Body of pancreas (tissue), 4 donors: ENCODE measurements around the gene LRRC7. TPM values are rescaled to one million over a fixed set of nuclear protein-coding genes. Genes with fewer than 3 reads are reported as not detected.

Experiments used
- ATAC-seq: fragments of 150-250 bp; one replicate; pipeline ENCODE4 v1.9.1; 2016
- DNase-seq, 4 donors: peaks; one replicate each; pipeline ENCODE4 v3.0.0-alpha.2; 2019
- H3K27ac ChIP-seq, 4 donors: fragments of 200-600 bp; sonication (generic); 1 replicate in 3 of 4; 2 replicates in 1 of 4; pipeline versions ENCODE4 v1.5.1 to v1.6.1; 2016 to 2019; ENCODE audit warnings: mild to moderate bottlenecking in 1 of 4, mixed read lengths in 1 of 4, moderate library complexity in 1 of 4
- H3K27me3 ChIP-seq, 2 donors: fragments of 200-600 bp; sonication (generic); one replicate each; pipeline ENCODE4 v1.6.0; 2016; ENCODE audit warnings: mild to moderate bottlenecking in 1 of 2
- H3K36me3 ChIP-seq, 2 donors: fragments of 200-600 bp; sonication (generic); replicated peaks in 1 of 2; 2 replicates each; pipeline ENCODE4 v1.5.1; 2016; ENCODE audit warnings: low read depth in 2 of 2; ENCODE audit not compliant: insufficient read depth in 1 of 2
- H3K4me1 ChIP-seq: fragments of 200-600 bp; sonication (generic); one replicate; pipeline ENCODE4 v1.6.0; 2016
- H3K4me3 ChIP-seq, 2 donors: fragments of 200-600 bp; sonication (generic); 1 replicate in 1 of 2; 2 replicates in 1 of 2; pipeline ENCODE4 v1.5.1; 2016 to 2019
- H3K9me3 ChIP-seq, 3 donors: fragments of 200-600 bp; sonication (generic); 1 replicate in 2 of 3; 2 replicates in 1 of 3; pipeline ENCODE4 v1.5.1; 2016
- CTCF ChIP-seq, 7 experiments: fragments of 450-650 bp in 4 of 7; fragments of 200-600 bp in 3 of 7; sonication (generic) in 3 of 7; IDR thresholded peaks; one replicate each; pipeline ENCODE4 v1.5.1; 2016 to 2019; ENCODE audit warnings: antibody characterized with exemption in 7 of 7
- POLR2A ChIP-seq, 3 donors: fragments of 450-650 bp; IDR thresholded peaks; one replicate each; pipeline ENCODE4 v1.6.1; 2016; ENCODE audit warnings: antibody characterized with exemption in 3 of 3, mild to moderate bottlenecking in 2 of 3
- WGBS, 2 donors: methylation state at CpG; one replicate each; pipeline ENCODE4 v1.1.5; 2017; 5-methylcytosine and 5-hydroxymethylcytosine counted together
- intact Hi-C: fragments of 100-400 bp; cut with DNase I; formaldehyde crosslinking; loops from one replicate; pipeline ENCODE4 v1.15.1; 2023
- total RNA-seq, 2 donors: library from RNA; depleted of rRNA; stranded (reverse); fragments of >200 nt; gene quantifications; one replicate each; pipeline ENCODE4 v1.1.0, GENCODE V29; 2016

Gene LRRC7
- total RNA-seq, 2 donors from 2014 or later = 1.3 to 2.6 TPM

DNA sequence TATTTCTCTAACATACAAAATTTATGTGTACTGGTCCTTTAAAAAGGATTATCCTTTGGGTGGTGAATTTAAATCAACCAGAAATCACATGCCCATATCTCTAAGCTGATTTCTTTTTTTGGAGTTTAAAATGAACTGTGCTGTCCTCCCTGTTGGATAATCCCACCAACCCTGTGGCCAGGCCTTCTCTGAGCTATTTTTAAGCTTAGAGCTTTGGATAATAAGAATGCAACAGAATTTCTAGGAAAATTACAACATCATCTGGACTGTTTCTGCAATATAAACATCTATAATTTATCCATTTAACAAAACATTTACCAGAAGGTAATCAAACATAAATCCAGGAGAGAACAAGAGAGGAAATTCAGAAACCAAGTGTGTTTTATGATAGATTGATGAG, 549.3 kb downstream of the LRRC7 start:
- no peak for TF ChIP-seq POLR2A (IDR thresholded peaks at IDR 0.05)
- DNase-seq (no peak), ATAC-seq (no peak)
- intact Hi-C loops = no loop called here
- H3K27me3 ChIP-seq = no peaks in the 10 kb centered on the region
- no peaks in the 10 kb centered on the region for H3K4me1 ChIP-seq
- no peaks in the 10 kb centered on the region for H3K9me3 ChIP-seq
- H3K4me3 ChIP-seq = no peak overlapping the region
- H3K36me3 ChIP-seq = no peaks in the 10 kb centered on the region
- no peak overlapping the region for H3K27ac ChIP-seq

GRCh38 chr1:70134148-70134547, 566.4 kb downstream of the LRRC7 start:
- intact Hi-C loops = loop anchor here (10.0 kb wide), 1 partner anchor 381 kb away; no protein-coding TSS in a partner anchor
- Histone ChIP-seq H3K36me3 (no peaks in the 10 kb centered on the region), H3K9me3 (no peaks in the 10 kb centered on the region), H3K27ac (no peak overlapping the region), H3K4me1 (peaks cover 6% of the 10 kb centered on the region), H3K27me3 (no peaks in the 10 kb centered on the region), H3K4me3 (no peak overlapping the region)
- DNase-seq (no peak), ATAC-seq (no peak)
- WGBS, 2 donors = 49 to 57% methylated on average over 3 of the region's 3 CpGs
- TF ChIP-seq CTCF (IDR thresholded peaks at IDR 0.05) = no peak
- no peak for TF ChIP-seq POLR2A (IDR thresholded peaks at IDR 0.05)

DNA sequence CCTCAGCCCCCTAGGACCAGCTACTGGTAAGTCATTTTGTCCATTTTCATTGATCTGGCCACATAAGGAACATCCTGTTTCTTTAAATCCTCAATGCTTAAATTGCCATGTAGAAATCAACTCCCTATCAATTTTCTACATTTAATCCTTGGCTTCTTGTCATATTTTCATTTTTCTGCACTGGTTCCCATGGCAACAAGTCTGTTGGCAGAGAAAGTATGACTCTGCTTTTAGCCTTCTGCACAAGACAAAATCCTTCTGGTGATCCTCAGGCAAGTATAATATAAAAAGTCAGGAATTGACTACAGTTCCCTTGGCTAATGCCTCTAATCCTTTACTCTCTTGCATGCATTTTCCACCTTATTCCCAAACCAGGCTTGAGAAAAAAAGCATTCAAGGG, 572.6 kb downstream of the LRRC7 start:
- H3K4me3 ChIP-seq = no peak overlapping the region
- H3K27ac ChIP-seq = no peak overlapping the region
- DNase-seq (peak in 1 of 4 donors; percentile 15), ATAC-seq (peak; percentile 27)
- TF ChIP-seq POLR2A (IDR thresholded peaks at IDR 0.05) (no peak), CTCF (IDR thresholded peaks at IDR 0.05) (no peak)
- no peaks in the 10 kb centered on the region for H3K9me3 ChIP-seq
- no peaks in the 10 kb centered on the region for H3K36me3 ChIP-seq
- H3K27me3 ChIP-seq = no peaks in the 10 kb centered on the region
- no peaks in the 10 kb centered on the region for H3K4me1 ChIP-seq
- intact Hi-C loops = no loop called here

GRCh38 chr1:70140894-70141293, 573.2 kb downstream of the LRRC7 start:
- no peaks in the 10 kb centered on the region for H3K27me3 ChIP-seq
- DNase-seq (no peak), ATAC-seq (no peak)
- intact Hi-C loops = no loop called here
- no peaks in the 10 kb centered on the region for H3K36me3 ChIP-seq
- TF ChIP-seq CTCF (IDR thresholded peaks at IDR 0.05) = no peak
- no peak for TF ChIP-seq POLR2A (IDR thresholded peaks at IDR 0.05)
- H3K27ac ChIP-seq = no peak overlapping the region
- H3K4me1 ChIP-seq = no peaks in the 10 kb centered on the region
- 77 to 81% methylated on average over 3 of the region's 3 CpGs for WGBS, 2 donors
- no peak overlapping the region for H3K4me3 ChIP-seq
- no peaks in the 10 kb centered on the region for H3K9me3 ChIP-seq

DNA sequence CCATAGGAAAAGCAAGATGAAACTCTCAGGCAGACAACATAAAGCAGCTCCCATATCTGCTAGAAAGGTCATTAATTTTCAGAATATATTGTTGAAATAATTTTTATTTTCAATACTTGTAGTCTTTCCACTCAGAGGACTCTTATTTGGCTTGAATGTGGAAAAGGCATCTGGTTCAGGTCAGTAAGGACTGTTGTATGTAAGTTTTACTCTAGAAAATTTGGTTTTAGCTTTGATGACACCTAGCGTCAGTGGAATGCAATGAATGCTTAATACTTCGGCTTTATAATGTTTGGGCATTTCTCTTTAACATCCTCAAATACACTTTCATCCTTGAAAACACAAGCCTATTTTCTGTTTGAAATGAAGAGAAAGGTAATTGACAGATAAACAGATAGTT, 574.4 kb downstream of the LRRC7 start:
- ATAC-seq (no peak), DNase-seq (no peak)
- TF ChIP-seq CTCF (IDR thresholded peaks at IDR 0.05) (peak in 4 of 7 experiments; percentile 5 to 13 (median 10)), POLR2A (IDR thresholded peaks at IDR 0.05) (no peak)
- no peak overlapping the region for H3K27ac ChIP-seq
- no peaks in the 10 kb centered on the region for H3K9me3 ChIP-seq
- 64 to 73% methylated on average over 2 of the region's 2 CpGs for WGBS, 2 donors
- no peak overlapping the region for H3K4me3 ChIP-seq
- no peaks in the 10 kb centered on the region for H3K27me3 ChIP-seq
- no peaks in the 10 kb centered on the region for H3K36me3 ChIP-seq
- no peaks in the 10 kb centered on the region for H3K4me1 ChIP-seq
- intact Hi-C loops = no loop called here
